Vagina (tissue), 2 donors: ENCODE results near the gene SLBP.

Experiments
- CTCF ChIP-seq, 3 experiments: fragments of 450-650 bp in 2 of 3; fragments of 200-600 bp in 1 of 3; sonication (generic) in 1 of 3; IDR thresholded peaks; one replicate each; pipeline ENCODE4 v1.5.1; 2017 to 2019; ENCODE audit warnings: antibody characterized with exemption in 3 of 3, mild to moderate bottlenecking in 2 of 3, moderate library complexity in 2 of 3
- POLR2A ChIP-seq, 2 donors: fragments of 450-650 bp; IDR thresholded peaks; one replicate each; pipeline ENCODE4 v1.6.1; 2017; ENCODE audit warnings: antibody characterized with exemption in 2 of 2, mild to moderate bottlenecking in 2 of 2, moderate library complexity in 2 of 2
- POLR2AphosphoS5 ChIP-seq, 2 donors: sonication (generic); formaldehyde crosslinking; IDR thresholded peaks; one replicate each; pipeline ENCODE4 v1.9.0; 2017; ENCODE audit warnings: antibody characterized with exemption in 2 of 2, mild to moderate bottlenecking in 2 of 2, low read depth in 1 of 2; ENCODE audit not compliant: insufficient read depth in 1 of 2

- TF ChIP-seq CTCF (IDR thresholded peaks at IDR 0.05) (no peak), POLR2A (IDR thresholded peaks at IDR 0.05) (no peak), POLR2AphosphoS5 (IDR thresholded peaks at IDR 0.05; ENCODE audit: insufficient read depth in 1 of 2, low read depth in 1 of 2) (no peak)
Observed at GRCh38 chr4:1676605-1677525, 35.3 kb downstream of the SLBP start.
